HepG2 (cell line): ENCODE measurements around the gene SH3D21.

Experiments
- ELK4 ChIP-seq: sonication (generic); formaldehyde crosslinking; IDR thresholded peaks from 2 replicates; pipeline ENCODE4 v1.9.0; 2021; ENCODE audit warnings: missing genetic modification reagents, borderline replicate concordance
- FOXK2 ChIP-seq: fragments of 450-650 bp; IDR thresholded peaks from 2 replicates; pipeline ENCODE4 v1.6.1; 2016
- JUND ChIP-seq: sonication (generic); formaldehyde crosslinking; IDR thresholded peaks from 2 replicates; pipeline ENCODE4 v1.8.0; 2022; ENCODE audit warnings: mild to moderate bottlenecking, missing genetic modification reagents
- MAFK ChIP-seq, 2 experiments: IDR thresholded peaks in 1 of 2; conservative IDR thresholded peaks in 1 of 2; 2 replicates each; pipeline ENCODE4 v1.6.1; 2011; ENCODE audit warnings: improper control_type of control experiment in 2 of 2, low read length in 2 of 2
- MIXL1 ChIP-seq: IDR thresholded peaks from 2 replicates; pipeline ENCODE4 v1.6.1; 2016
- PCBP2 ChIP-seq: fragments of 200-400 bp; formaldehyde crosslinking; optimal IDR thresholded peaks from 2 replicates; pipeline ENCODE3; 2018; ENCODE audit warnings: low read length, low read depth; ENCODE audit not compliant: poor library complexity, severe bottlenecking
- PLSCR1 ChIP-seq: sonication (generic); formaldehyde crosslinking; IDR thresholded peaks from 2 replicates; pipeline ENCODE4 v1.5.0; 2020; ENCODE audit warnings: missing genetic modification reagents, mild to moderate bottlenecking, borderline replicate concordance
- POLR2AphosphoS5 ChIP-seq: IDR thresholded peaks from 2 replicates; pipeline ENCODE4 v1.6.1; 2012; ENCODE audit warnings: low read depth, low read length
- TAF1 ChIP-seq: sonication (generic); formaldehyde crosslinking; IDR thresholded peaks from 2 replicates; pipeline ENCODE4 v1.4.0; 2020; ENCODE audit warnings: missing genetic modification reagents

GRCh38 chr1:36369061-36369861, 63.1 kb downstream of the SH3D21 start:
- TF ChIP-seq JUND (CRISPR knock-in tag), result no peak
- no peak for TF ChIP-seq PLSCR1 (CRISPR knock-in tag)
- no peak for TF ChIP-seq FOXK2
- no peak for TF ChIP-seq ELK4 (CRISPR knock-in tag)
- no peak for TF ChIP-seq POLR2AphosphoS5
- TF ChIP-seq MAFK (conservative IDR thresholded peaks at IDR 0.05 in 1 of 2, IDR thresholded peaks at IDR 0.05 in 1 of 2; ENCODE audit: low read length in 2 of 2), result no peak
- no peak for TF ChIP-seq TAF1 (CRISPR knock-in tag)
- no peak for TF ChIP-seq PCBP2
- TF ChIP-seq MIXL1, result no peak
